Activated B cell treated with CpG ODN at 0.5 μM for 24 hours (primary cell): ENCODE results near the gene RAPGEF2. TPM values are rescaled to one million over a fixed set of nuclear protein-coding genes. Genes with fewer than 3 reads are reported as not detected.
"Not testable (repeated sequence)": the region's sequence is repeated elsewhere in the genome, so short reads cannot be mapped to it uniquely, and the experiment has no call there.

Experiments
- ATAC-seq: fragments of 200-7000 bp; cut with Tn5 transposase; one replicate; pipeline ENCODE4 v1.10.0; 2021; ENCODE audit warnings: low read depth, mild to moderate bottlenecking, moderate library complexity
- CTCF ChIA-PET: fragments of 350-600 bp; sonication (Branson Sonifier 250); formaldehyde crosslinking; loops from one replicate; lab custom pipeline; 2021; ENCODE audit warnings: antibody characterized with exemption; lab: Charles Lee
- POLR2A ChIA-PET: fragments of 350-600 bp; sonication (Branson Sonifier 250); formaldehyde crosslinking; loops from one replicate; lab custom pipeline; 2021; ENCODE audit warnings: antibody characterized with exemption; lab: Charles Lee
- DNase-seq: peaks from one replicate; pipeline ENCODE4 v3.0.0; 2022
- H3K27ac Mint-ChIP-seq: one replicate; pipeline ENCODE4 v1.8.0; 2020; ENCODE audit warnings: mixed read lengths
- H3K27me3 Mint-ChIP-seq: one replicate; pipeline ENCODE4 v1.8.0; 2021; ENCODE audit warnings: mixed read lengths
- H3K36me3 Mint-ChIP-seq: one replicate; pipeline ENCODE4 v1.8.0; 2021; ENCODE audit warnings: low read depth, mixed read lengths
- H3K4me1 Mint-ChIP-seq: one replicate; pipeline ENCODE4 v1.8.0; 2021; ENCODE audit warnings: mixed read lengths
- H3K4me3 Mint-ChIP-seq: one replicate; pipeline ENCODE4 v1.8.0; 2020; ENCODE audit warnings: mild to moderate bottlenecking, mixed read lengths
- H3K9me3 Mint-ChIP-seq: one replicate; pipeline ENCODE4 v1.8.0; 2020; ENCODE audit warnings: mixed read lengths
- intact Hi-C: fragments of 100-400 bp; cut with micrococcal nuclease; formaldehyde crosslinking; loops from one replicate; pipeline ENCODE4 v1.15.1; 2024
- total RNA-seq: library from RNA; stranded (reverse); gene quantifications from 2 replicates; pipeline ENCODE4 v1.2.3, GENCODE V29; 2022
- TF ChIP-seq, protein P1 (sequence below): fragments of 200-600 bp; IDR thresholded peaks from one replicate; pipeline ENCODE4 v1.8.0; 2022; ENCODE audit warnings: antibody characterized with exemption, mild to moderate bottlenecking

Gene RAPGEF2
- total RNA-seq, 1 donor from 2014 or later: 22.9 TPM

DNA sequence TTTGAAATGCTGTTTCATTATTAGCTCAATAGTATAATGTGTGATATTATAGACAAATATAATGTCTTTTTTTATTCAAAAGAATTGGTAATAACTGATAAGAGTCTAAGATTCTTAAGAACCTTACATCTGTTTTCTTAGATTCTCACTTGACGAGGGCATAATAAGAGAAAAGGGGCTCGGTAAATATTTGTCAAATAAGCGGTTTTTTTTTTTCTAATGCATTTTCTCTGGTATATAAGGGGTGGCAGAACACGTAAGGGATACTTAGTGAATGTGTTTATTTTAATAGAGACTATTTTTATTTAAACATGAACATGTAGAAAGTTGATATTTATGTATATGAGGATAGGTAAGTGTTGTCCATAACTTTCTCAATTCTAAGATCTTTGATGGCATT is 200.6 kb downstream of the RAPGEF2 start:
- ATAC-seq (no peak), DNase-seq (no peak)
- H3K9me3 Mint-ChIP-seq: peaks cover 9% of the 10 kb centered on the region
- no peaks in the 10 kb centered on the region for H3K4me1 Mint-ChIP-seq
- H3K36me3 Mint-ChIP-seq: peaks cover 20% of the 10 kb centered on the region
- intact Hi-C loops: no loop called here
- H3K27me3 Mint-ChIP-seq: no peaks in the 10 kb centered on the region
- no peak overlapping the region for H3K27ac Mint-ChIP-seq
- CTCF ChIA-PET: no interaction called here
- TF ChIP-seq, protein P1, sequence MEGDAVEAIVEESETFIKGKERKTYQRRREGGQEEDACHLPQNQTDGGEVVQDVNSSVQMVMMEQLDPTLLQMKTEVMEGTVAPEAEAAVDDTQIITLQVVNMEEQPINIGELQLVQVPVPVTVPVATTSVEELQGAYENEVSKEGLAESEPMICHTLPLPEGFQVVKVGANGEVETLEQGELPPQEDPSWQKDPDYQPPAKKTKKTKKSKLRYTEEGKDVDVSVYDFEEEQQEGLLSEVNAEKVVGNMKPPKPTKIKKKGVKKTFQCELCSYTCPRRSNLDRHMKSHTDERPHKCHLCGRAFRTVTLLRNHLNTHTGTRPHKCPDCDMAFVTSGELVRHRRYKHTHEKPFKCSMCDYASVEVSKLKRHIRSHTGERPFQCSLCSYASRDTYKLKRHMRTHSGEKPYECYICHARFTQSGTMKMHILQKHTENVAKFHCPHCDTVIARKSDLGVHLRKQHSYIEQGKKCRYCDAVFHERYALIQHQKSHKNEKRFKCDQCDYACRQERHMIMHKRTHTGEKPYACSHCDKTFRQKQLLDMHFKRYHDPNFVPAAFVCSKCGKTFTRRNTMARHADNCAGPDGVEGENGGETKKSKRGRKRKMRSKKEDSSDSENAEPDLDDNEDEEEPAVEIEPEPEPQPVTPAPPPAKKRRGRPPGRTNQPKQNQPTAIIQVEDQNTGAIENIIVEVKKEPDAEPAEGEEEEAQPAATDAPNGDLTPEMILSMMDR: no peak
- H3K4me3 Mint-ChIP-seq: no peak overlapping the region
- POLR2A ChIA-PET: no interaction called here

- intact Hi-C loops: no loop called here
- POLR2A ChIA-PET: no interaction called here
- H3K27me3 Mint-ChIP-seq: no peaks in the 10 kb centered on the region
- H3K4me1 Mint-ChIP-seq: no peaks in the 10 kb centered on the region
- peaks cover 9% of the 10 kb centered on the region for H3K9me3 Mint-ChIP-seq
- no peak overlapping the region for H3K27ac Mint-ChIP-seq
- H3K4me3 Mint-ChIP-seq: no peak overlapping the region
- peaks cover 24% of the 10 kb centered on the region for H3K36me3 Mint-ChIP-seq
- DNase-seq: no peak
- TF ChIP-seq, protein P1: no peak
- CTCF ChIA-PET: no interaction called here
- ATAC-seq: no peak
These were observed 202.2 kb downstream of the RAPGEF2 start for GRCh38 chr4:159305129-159305528.

DNA sequence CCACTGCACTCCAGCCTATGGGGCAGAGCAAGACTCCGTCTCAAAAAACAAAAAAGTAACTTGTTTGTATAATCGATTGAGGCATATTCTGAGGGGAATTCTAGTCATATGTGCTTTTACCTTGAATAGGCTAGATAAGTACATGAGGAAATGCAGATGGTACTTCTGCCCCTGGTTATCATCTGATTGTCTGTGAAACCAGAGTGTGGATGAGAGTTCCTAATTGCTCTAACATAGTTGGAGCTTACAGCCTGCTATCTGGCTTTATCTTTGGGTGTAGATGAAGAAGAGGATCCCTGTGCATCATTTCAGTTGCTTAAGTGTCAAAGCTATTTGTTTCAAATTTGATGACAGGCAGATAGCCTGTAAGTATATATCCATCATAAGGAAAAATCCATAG is 205.1 kb downstream of the RAPGEF2 start:
- Mint-ChIP-seq H3K27me3 (no peaks in the 10 kb centered on the region), H3K9me3 (peaks cover 9% of the 10 kb centered on the region), H3K4me3 (no peak overlapping the region), H3K36me3 (peaks cover 26% of the 10 kb centered on the region), H3K4me1 (no peaks in the 10 kb centered on the region), H3K27ac (no peak overlapping the region)
- DNase-seq (no peak), ATAC-seq (no peak)
- ChIA-PET CTCF (no interaction called here), POLR2A (no interaction called here)
- intact Hi-C loops: no loop called here
- TF ChIP-seq, protein P1: no peak

GRCh38 chr4:159308566-159309340 is 205.9 kb downstream of the RAPGEF2 start:
- ATAC-seq: no peak
- ChIA-PET POLR2A (no interaction called here), CTCF (no interaction called here)
- no peaks in the 10 kb centered on the region for H3K4me1 Mint-ChIP-seq
- DNase-seq: no peak
- no peak overlapping the region for H3K27ac Mint-ChIP-seq
- intact Hi-C loops: no loop called here
- H3K4me3 Mint-ChIP-seq: no peak overlapping the region
- no peaks in the 10 kb centered on the region for H3K27me3 Mint-ChIP-seq
- TF ChIP-seq, protein P1: no peak
- H3K9me3 Mint-ChIP-seq: peaks cover 9% of the 10 kb centered on the region
- H3K36me3 Mint-ChIP-seq: peaks cover 26% of the 10 kb centered on the region

DNA sequence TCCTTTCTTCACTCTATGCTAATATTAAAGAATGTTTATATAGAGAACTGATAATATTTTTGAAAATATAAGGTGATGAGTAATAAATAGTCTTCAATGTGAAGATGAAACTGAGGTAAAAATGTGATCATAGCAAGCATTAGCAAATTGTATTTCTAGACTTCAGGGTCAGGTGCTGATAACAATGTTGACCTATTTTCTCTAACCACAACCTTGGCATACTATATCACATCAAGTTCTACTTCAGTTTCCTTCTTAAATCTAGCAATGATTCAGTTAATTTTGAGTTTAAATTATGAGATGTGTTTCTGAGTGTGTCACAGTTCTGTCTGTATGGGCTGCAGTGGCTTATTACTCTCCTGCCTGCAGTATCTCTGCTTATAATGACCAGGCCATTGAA is 209.4 kb downstream of the RAPGEF2 start:
- no peaks in the 10 kb centered on the region for H3K4me1 Mint-ChIP-seq
- H3K9me3 Mint-ChIP-seq: no peaks in the 10 kb centered on the region
- H3K27me3 Mint-ChIP-seq: no peaks in the 10 kb centered on the region
- peaks cover 28% of the 10 kb centered on the region for H3K36me3 Mint-ChIP-seq
- intact Hi-C loops: no loop called here
- DNase-seq (no peak), ATAC-seq (no peak)
- no peak overlapping the region for H3K27ac Mint-ChIP-seq
- POLR2A ChIA-PET: no interaction called here
- no peak overlapping the region for H3K4me3 Mint-ChIP-seq
- TF ChIP-seq, protein P1: no peak
- CTCF ChIA-PET: no interaction called here

GRCh38 chr4:159315879-159316278 is 213.0 kb downstream of the RAPGEF2 start:
- POLR2A ChIA-PET, H3K27me3 Mint-ChIP-seq, DNase-seq, intact Hi-C loops, CTCF ChIA-PET, H3K9me3 Mint-ChIP-seq, ATAC-seq, H3K4me3 Mint-ChIP-seq, H3K4me1 Mint-ChIP-seq, H3K27ac Mint-ChIP-seq: not testable (repeated sequence)
- H3K36me3 Mint-ChIP-seq: peaks cover 28% of the 10 kb centered on the region
